Stimulated activated CD4-positive, alpha-beta T cell treated with anti-CD3 and anti-CD28 coated beads, Interleukin-1b, Interleukin-23, amount 100 ng/mL, for 4 hours (primary cell): ENCODE measurements around the gene FAM53A.
A peak's percentile ranks its signal among the peaks of the same experiment; 100 is the strongest.
"Not testable (repeated sequence)": the region's sequence is repeated elsewhere in the genome, so short reads cannot be mapped to it uniquely, and the experiment has no call there.

Experiments
- DNase-seq, 2 donors: peaks; one replicate each; pipeline ENCODE4 v3.0.0-alpha.2; 2020; ENCODE audit warnings: low read depth in 2 of 2

Gene FAM53A

GRCh38 chr4:1716065-1716945 lies 32.2 kb upstream of the FAM53A start:
- DNase-seq, result no peak

- DNase-seq, result no peak
Measured at GRCh38 chr4:1715002-1715758, 31.1 kb upstream of the FAM53A start.

- no peak for DNase-seq
Measured at GRCh38 chr4:1714303-1715001, 30.3 kb upstream of the FAM53A start.

GRCh38 chr4:1713003-1713851 lies 29.1 kb upstream of the FAM53A start:
- DNase-seq, result no peak

GRCh38 chr4:1712216-1713002 lies 28.3 kb upstream of the FAM53A start, which contains the start of gene SLBP:
Gene SLBP, minus strand, starts transcription at chr4:1712319. Its CDS starts 131 bp downstream, at chr4:1712188.
- peak; percentile 97 to 98 for DNase-seq

- DNase-seq, result no peak
Measured at GRCh38 chr4:1711571-1712215, 27.6 kb upstream of the FAM53A start.

- DNase-seq, result no peak
Measured at GRCh38 chr4:1711055-1711570, 27.0 kb upstream of the FAM53A start.

GRCh38 chr4:1708581-1708980 lies 24.5 kb upstream of the FAM53A start:
- no peak for DNase-seq

- DNase-seq, result no peak
Measured at GRCh38 chr4:1706358-1706757, 22.2 kb upstream of the FAM53A start.

- DNase-seq, result no peak
Measured at GRCh38 chr4:1705732-1706131, 21.6 kb upstream of the FAM53A start.

GRCh38 chr4:1703867-1704266 lies 19.8 kb upstream of the FAM53A start:
- DNase-seq, result no peak

GRCh38 chr4:1701671-1702070 lies 17.6 kb upstream of the FAM53A start:
- DNase-seq, result not testable (repeated sequence)

- no peak for DNase-seq
Measured at GRCh38 chr4:1695913-1696312, 11.8 kb upstream of the FAM53A start.

- DNase-seq, result peak; percentile 68 to 69
Measured at GRCh38 chr4:1693131-1693896, 9.2 kb upstream of the FAM53A start.

GRCh38 chr4:1691737-1692373 lies 7.7 kb upstream of the FAM53A start:
- DNase-seq, result no peak

GRCh38 chr4:1690698-1691097 lies 6.6 kb upstream of the FAM53A start:
- no peak for DNase-seq

- no peak for DNase-seq
Measured at GRCh38 chr4:1686440-1687036, 2.4 kb upstream of the FAM53A start.
